Pancreas (tissue), 10 donors: Measurements from ENCODE around the gene MIXL1. TPM values are rescaled to one million over a fixed set of nuclear protein-coding genes. Genes with fewer than 3 reads are reported as not detected.

Experiments used
- ATAC-seq, 4 donors: fragments of 200-7000 bp; cut with Tn5 transposase; one replicate each; pipeline versions ENCODE4 v1.8.0 to v1.9.1; 2020; ENCODE audit warnings: mild to moderate bottlenecking in 4 of 4, moderate library complexity in 4 of 4
- DNase-seq, 6 donors: peaks; one replicate each; pipeline ENCODE4 v3.0.0-alpha.2; 2020
- FAIRE-seq: peaks from 2 replicates; lab custom pipeline; 2012; peaks lifted over from hg19 to GRCh38; lab: Jason Lieb, UNC
- H3K27ac ChIP-seq, 4 donors: fragments of 200-600 bp; sonication (generic); 1 replicate in 3 of 4; 2 replicates in 1 of 4; pipeline versions ENCODE4 v1.5.0 to v1.8.0; 2020
- H3K27me3 ChIP-seq, 4 donors: fragments of 200-600 bp; one replicate each; pipeline ENCODE4 v1.8.0; 2021
- H3K36me3 ChIP-seq, 3 donors: fragments of 200-600 bp; sonication (generic) in 1 of 3; one replicate each; pipeline versions ENCODE4 v1.5.0 to v1.8.0; 2020 to 2021
- H3K4me1 ChIP-seq, 3 donors: fragments of 200-600 bp; one replicate each; pipeline ENCODE4 v1.8.0; 2021
- H3K4me3 ChIP-seq, 4 donors: fragments of 200-600 bp; sonication (generic) in 2 of 4; one replicate each; pipeline versions ENCODE4 v1.5.0 to v1.8.0; 2020 to 2021
- H3K9me3 ChIP-seq, 4 donors: fragments of 200-600 bp; one replicate each; pipeline ENCODE4 v1.8.0; 2021
- CTCF ChIP-seq, 4 donors: fragments of 200-600 bp; sonication (generic) in 3 of 4; IDR thresholded peaks; one replicate each; pipeline versions ENCODE4 v1.5.0 to v1.8.0; 2021; ENCODE audit warnings: antibody characterized with exemption in 4 of 4
- WGBS, 2 donors: extraction: QIAGEN DNeasy Blood & Tissue Kit; methylation state at CpG; one replicate each; pipeline ENCODE4 v1.1.7; 2013; 5-methylcytosine and 5-hydroxymethylcytosine counted together
- intact Hi-C, 3 donors: fragments of 100-400 bp; cut with DNase I; formaldehyde crosslinking; loops; one replicate each; pipeline versions ENCODE4 v1.11.1 to v1.14.2; 2022
- polyA plus RNA-seq, 2 donors: library from polyadenylated mRNA; stranded (reverse); fragments of 200-250 nt; gene quantifications; one replicate each; pipeline ENCODE4 v1.2.3, GENCODE V29; 2013
- total RNA-seq, 6 donors: library from RNA; stranded (reverse); fragmentation: NEBNext Ultra II Directional in 4 of 6; extraction: Animal tissue kit (Norgen Biotek cat#: 25700) in 4 of 6; gene quantifications; one replicate each; pipeline versions ENCODE4 v1.2.1 to v1.2.4, GENCODE V29; 2021 to 2023
- donor health status: healthy with polysubstance abuse.
- donor health status: DM: no; HTN: no; CAD: no; lungs with moderate emphysema.
- donor health status: DM: no; HTN: no; CAD: no.
- donor health status: control.
- donor health status: control.
- donor health status: Bipolar disorder and iron deficiency.
- donor health status: DM: yes; HTN: yes; CAD: no.
- donor health status: DM: no; HTN: no; CAD: no.
- donor health status: DM: no; HTN: no; CAD: no.
- donor health status: DM: yes; HTN: yes; CAD: no.

The MIXL1 gene
- total and polyA plus RNA-seq, 8 donors = not detected

DNA sequence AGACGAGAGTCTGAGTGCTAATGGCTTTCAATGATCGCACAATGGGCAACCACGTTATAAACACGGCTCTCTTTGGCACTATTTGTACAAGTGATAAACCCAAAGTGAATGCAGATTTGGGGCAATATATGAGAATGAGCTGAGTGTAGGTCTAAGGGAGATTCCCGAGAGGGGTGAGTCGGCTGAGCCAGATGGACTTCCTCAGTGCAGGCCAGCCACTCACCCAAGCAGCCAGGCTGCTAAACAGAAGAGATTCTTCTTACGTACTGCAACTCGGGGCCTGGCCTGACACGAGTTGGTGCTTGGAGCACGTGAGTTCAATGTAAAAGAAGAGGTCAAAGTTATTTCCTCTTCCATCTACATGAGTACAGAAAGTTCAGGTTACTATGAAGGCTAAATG is 6.2 kb upstream of the MIXL1 start:
- no peak for DNase-seq
- FAIRE-seq = no peak
- Histone ChIP-seq H3K36me3 (no peaks in the 10 kb centered on the region), H3K9me3 (no peaks in the 10 kb centered on the region), H3K4me3 (no peak overlapping the region), H3K4me1 (no peaks in the 10 kb centered on the region), H3K27ac (no peak overlapping the region), H3K27me3 (no peaks in the 10 kb centered on the region)
- no peak for ATAC-seq
- 77 to 80% methylated on average over 10 of the region's 10 CpGs for WGBS, 2 donors
- intact Hi-C loops = no loop called here
- TF ChIP-seq CTCF (IDR thresholded peaks at IDR 0.05) = no peak

DNA sequence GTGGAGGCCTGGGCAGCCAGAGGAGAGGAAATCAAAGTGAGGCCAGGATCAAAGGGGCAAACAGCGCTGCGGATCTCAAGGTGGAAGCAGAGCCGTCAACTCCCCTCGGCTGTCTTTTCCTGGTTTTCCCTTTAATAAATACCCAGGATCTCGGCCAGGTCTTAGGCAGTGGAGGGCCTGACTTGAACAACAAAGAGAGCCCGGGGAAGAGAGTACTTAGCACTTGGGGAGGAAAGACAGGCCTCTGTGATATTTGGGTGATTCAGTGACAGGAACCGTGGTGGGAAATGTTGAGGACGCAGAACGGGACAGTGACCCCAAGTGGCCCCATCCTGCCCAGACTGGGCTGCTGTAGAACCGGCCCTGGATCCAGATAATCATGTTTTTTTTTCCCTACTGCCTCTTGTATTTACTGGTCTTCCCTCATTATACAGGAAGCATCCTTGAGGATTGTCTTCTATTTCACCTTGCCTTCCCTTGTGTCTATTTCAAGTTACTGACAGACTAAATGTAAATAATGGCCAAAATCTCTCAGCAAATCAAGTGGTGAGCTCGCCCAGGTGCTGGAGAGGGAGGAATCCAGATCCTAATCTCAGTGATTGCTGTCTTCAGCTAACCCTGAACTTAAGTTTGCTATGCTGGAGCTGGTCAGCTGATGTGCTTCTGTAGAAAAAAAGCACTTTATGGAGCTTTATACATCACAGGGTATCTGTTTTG is 2.8 kb upstream of the MIXL1 start:
- ATAC-seq (no peak), DNase-seq (no peak), FAIRE-seq (no peak)
- Histone ChIP-seq H3K9me3 (no peaks in the 10 kb centered on the region), H3K27ac (no peak overlapping the region), H3K4me1 (no peaks in the 10 kb centered on the region), H3K27me3 (no peaks in the 10 kb centered on the region), H3K4me3 (no peak overlapping the region), H3K36me3 (no peaks in the 10 kb centered on the region)
- no peak for TF ChIP-seq CTCF (IDR thresholded peaks at IDR 0.05)
- intact Hi-C loops = no loop called here
- WGBS, 2 donors = 57 to 64% methylated on average over 11 of the region's 11 CpGs

DNA sequence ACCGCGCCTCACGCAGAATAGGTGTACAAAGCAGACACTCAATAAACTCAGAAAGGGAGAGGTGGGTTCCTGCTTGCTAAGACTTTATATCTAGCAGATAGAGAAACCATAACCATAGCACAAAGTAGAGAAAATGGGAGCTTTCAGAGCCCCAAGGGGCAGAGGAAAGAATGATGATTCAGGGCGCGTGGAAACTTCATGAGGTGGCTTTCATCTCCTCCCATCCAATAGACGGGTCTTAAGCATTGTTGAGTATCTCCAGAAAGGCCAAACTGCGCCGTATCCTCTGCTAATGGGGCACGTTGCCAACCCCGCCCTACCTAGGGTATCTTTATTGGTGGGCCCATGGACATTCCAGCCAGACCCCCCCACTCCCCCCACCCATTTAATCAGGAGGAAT is 778 bp upstream of the MIXL1 start:
- H3K4me1 ChIP-seq = no peaks in the 10 kb centered on the region
- DNase-seq (no peak), FAIRE-seq (no peak), ATAC-seq (no peak)
- TF ChIP-seq CTCF (IDR thresholded peaks at IDR 0.05) = no peak
- no peak overlapping the region for H3K4me3 ChIP-seq
- H3K27ac ChIP-seq = no peak overlapping the region
- whole genome bisulfite sequencing, 2 donors = 91 to 95% methylated on average over 10 of the region's 10 CpGs
- H3K9me3 ChIP-seq = no peaks in the 10 kb centered on the region
- no peaks in the 10 kb centered on the region for H3K36me3 ChIP-seq
- no peaks in the 10 kb centered on the region for H3K27me3 ChIP-seq
- intact Hi-C loops = no loop called here

- intact Hi-C loops = no loop called here
- Histone ChIP-seq H3K9me3 (no peaks in the 10 kb centered on the region), H3K4me3 (peak overlapping the region in 2 of 4 donors; percentile 25 to 40), H3K4me1 (no peaks in the 10 kb centered on the region), H3K36me3 (no peaks in the 10 kb centered on the region), H3K27me3 (no peaks in the 10 kb centered on the region), H3K27ac (no peak overlapping the region)
- FAIRE-seq (no peak), ATAC-seq (peak in 2 of 4 donors; percentile 49 to 65), DNase-seq (peak in 2 of 6 donors; percentile 66 to 69)
- WGBS, 2 donors = 3% methylated on average over 50 to 55 of the region's 55 CpGs
- TF ChIP-seq CTCF (IDR thresholded peaks at IDR 0.05) = no peak
These were observed 351 bp downstream of the MIXL1 start for GRCh38 chr1:226223786-226224244.

DNA sequence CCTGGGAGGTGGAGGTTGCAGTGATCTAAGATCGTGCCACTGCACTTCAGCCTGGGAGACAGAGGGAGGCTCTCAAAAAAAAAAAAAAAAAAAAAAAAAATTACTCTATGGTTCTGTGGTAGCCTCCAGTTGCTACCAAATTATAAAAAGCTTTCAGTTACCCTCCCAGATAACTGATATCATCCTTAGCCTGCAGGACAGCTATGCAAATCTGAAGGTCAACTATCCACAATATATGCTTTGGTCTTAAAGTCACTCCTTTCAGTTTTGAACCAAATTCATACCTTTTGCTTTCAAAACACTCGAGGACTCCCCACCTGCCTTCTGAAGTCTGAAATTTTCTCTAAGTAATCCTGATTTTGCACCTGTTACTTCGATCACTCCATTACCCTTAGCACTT is 3.1 kb downstream of the MIXL1 start:
- no peaks in the 10 kb centered on the region for H3K4me1 ChIP-seq
- FAIRE-seq (no peak), ATAC-seq (no peak), DNase-seq (no peak)
- TF ChIP-seq CTCF (IDR thresholded peaks at IDR 0.05) = no peak
- no peaks in the 10 kb centered on the region for H3K27me3 ChIP-seq
- H3K27ac ChIP-seq = no peak overlapping the region
- H3K36me3 ChIP-seq = no peaks in the 10 kb centered on the region
- H3K4me3 ChIP-seq = no peak overlapping the region
- WGBS, 2 donors = 91 to 93% methylated on average over 3 of the region's 3 CpGs
- intact Hi-C loops = no loop called here
- no peaks in the 10 kb centered on the region for H3K9me3 ChIP-seq
